ENCODE data around the gene FBXL22.
A peak's percentile ranks its signal among the peaks of the same experiment; 100 is the strongest.
"Not testable (repeated sequence)": the region's sequence is repeated elsewhere in the genome, so short reads cannot be mapped to it uniquely, and the experiment has no call there.

FBXL22 gene

DNA sequence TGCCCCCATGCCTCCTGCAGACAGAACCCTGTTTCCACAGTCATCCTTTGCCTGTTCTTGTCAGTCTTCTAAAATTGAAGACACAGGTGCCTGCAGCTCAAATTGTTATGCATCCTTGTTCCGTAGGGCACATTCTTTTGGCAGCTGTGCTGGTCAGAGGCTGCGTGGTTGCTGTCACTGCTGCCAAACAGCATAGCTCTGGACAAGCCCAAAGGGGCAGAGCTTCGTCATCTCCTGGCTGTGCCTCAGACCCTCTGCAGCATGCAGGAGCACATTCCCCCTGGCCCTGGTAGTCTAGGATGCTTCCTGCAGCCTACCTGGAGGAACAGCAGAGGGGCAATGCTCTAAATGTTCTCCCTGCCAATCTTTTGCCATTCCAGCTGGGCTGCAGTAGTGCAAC, 2.1 kb upstream of the FBXL22 start:
- DNase-seq = no peak

- DNase-seq = no peak
Measured at GRCh38 chr15:63595688-63596087, 1.5 kb upstream of the FBXL22 start.

GRCh38 chr15:63596676-63597037, 530 bp upstream of the FBXL22 start:
- no peak for DNase-seq

DNA sequence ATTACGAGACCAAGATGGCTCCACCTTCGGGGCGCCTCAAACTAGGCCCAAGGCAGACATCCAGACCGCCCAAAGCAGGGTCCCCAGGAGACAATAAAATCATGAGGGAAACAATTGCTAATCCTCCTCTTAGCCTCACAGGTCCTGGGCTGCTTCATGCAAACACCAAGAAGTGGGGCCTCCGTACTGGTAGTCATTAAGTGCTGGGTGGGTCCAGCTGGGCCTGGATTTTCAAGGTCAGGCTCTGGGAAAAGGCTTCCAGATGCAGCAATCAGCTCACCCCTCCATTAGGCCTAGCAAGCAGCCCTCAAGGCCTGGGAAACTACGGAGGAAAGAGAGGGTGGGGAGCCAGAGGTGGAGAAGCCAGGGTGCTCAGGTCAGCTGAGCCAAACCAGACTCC, 634 bp downstream of the FBXL22 start:
- DNase-seq = no peak

DNA sequence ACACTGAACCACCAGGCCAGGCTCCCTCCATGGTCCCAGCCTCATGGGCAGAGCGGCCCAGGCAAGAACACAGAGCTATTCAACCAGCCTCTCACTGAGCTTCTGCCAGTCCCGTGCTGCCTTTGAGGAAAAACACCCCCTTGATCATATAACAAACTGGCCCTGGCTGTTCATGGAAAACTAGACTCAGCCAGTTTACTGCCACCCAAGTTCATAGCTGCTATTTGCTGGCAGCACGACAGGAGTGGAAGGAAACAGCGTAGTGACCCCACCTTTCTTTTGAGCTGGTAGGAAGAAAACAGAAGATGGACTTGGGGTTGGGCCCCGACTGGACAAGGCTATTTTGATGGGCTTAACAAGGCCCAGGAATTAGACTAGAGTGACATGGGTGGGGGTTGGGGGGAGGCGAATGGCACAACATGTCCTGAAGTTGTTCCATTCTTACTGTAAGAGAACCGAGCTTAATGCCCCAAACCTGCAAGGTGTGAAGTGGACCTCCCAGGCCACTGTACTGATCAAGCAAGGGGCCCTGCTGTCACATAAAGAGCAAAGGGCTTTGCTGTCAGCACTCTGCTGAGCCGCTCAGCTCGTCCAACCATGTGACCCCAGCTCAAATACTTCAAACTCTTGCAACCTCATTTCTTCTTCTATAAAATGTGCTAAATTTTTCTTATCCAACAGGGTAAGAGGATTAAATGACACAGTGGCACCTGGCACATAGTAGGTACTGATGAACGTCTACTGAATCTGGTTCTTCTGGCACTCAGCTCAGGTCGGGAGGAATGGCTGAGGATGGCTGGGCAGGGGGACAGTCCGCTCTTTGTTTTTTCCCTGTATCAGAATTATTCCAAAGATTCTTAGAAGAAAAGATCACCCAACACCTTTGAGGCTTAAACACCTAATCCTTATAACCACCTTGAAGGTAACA, 1.6 kb downstream of the FBXL22 start:
- DNase-seq = no peak

- peak; percentile 49 for DNase-seq
Measured at GRCh38 chr15:63599401-63600000, 2.3 kb downstream of the FBXL22 start.

DNA sequence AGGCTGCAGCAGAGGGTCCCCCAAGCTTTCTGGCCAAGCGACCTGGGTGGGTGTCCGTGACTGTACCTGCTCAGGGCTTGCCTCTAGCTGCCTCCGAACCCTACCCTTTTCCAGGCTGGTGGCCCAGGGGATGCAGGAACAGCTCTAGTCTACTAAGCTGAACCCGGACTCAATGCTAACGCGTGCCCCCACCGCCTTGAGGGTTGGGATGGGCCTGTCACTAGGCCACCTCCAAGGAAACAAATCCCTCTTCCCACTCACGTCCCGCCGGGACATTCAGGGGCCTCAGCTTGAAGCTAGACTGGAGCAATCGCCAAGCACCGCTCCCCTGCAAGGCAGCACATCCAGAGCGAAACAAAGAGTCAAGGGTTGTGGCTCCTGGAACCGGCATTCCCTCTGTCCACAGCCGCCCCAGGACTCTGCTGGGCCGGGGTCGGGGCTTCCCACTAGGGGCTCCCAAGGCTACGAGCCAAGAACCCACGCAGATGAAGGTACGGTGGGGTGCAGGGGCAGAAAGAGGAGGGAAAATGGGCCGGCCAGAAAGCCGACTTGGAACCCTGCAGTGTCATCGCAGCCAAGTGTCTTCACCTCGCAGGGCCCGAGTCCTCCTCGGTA, 2.9 kb downstream of the FBXL22 start:
- DNase-seq = no peak

- DNase-seq = peak; percentile 59
Measured at GRCh38 chr15:63600616-63601025, 3.4 kb downstream of the FBXL22 start.

DNA sequence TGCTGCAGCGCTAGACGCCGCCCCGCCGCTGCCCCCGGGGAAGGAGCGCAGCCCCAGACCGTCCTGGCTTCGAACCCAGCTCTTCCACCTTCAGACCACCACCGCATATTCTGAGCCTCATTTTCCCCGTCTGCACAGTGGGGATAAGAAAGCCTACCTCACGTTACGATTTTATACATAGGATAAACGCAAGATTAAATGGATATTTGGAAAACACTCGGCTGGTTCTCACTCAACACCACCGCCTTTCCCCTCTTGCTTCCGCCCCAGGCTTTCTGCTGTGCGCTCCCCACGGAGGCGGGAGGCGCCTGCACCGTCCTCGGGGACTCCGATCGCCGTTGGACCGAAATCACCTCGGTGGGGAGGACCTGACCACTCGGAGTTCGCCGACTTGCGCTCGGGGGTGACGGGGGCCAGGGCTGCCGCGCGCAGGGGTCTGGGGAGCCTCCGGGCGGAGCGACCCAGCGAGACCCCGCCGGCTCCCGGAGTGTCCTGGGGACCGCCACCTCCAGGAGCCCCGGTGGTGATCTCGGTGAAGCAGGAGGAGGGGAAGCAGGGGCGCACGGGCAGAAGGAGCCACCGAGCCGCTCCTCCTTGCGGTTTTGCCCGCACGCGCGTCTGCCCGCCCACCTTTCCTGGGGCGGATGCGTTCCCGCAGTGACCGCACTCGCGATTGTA, 4.0 kb downstream of the FBXL22 start:
- no peak for DNase-seq

DNA sequence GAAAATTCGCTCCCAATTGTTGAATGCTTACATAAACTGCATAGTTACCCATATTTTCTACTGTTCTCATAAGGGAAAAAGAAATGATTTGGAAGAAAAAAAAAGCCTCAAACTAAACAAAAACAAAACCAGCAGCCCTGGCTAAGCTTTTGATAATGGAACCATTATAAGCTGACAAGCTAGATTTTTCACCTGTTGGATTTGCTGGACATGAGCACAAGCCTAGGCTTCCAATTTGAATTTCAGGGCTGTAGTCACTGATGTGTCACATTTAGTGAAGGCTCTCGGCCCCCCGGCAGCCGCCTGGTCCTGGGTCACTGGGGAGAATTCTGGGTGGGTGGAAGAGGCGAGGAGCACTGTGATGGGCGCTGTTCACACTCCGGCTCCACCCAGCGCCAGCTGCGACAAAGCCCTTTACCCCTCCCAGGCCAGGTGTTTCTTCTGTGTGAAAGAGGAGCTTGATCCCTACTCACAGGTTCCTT, 4.6 kb downstream of the FBXL22 start:
- peak; percentile 29 for DNase-seq

- no peak for DNase-seq
Measured at GRCh38 chr15:63602595-63602994, 5.4 kb downstream of the FBXL22 start.

DNA sequence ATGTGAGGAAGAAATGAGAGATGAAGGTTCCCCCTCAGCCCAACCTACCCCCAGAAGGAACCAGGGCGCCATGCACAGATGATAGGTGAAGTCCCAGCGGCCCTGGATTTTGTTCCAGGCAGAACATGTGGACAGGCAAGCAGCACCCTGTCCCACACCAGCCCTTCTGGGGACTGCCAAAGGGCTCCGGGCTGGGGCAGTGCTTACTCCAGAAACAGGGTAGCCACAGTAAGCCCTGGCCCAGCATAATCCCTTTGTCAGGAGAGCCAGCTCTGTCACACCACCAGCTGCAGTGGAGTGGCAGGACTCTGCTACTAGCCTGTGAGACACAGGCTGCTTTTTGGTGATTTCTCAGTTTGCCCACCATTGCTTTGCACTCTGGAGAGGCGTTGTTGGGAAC, 6.3 kb downstream of the FBXL22 start:
- DNase-seq = no peak

- DNase-seq = no peak
Measured at GRCh38 chr15:63604281-63604680, 7.1 kb downstream of the FBXL22 start.

- no peak for DNase-seq
Measured at GRCh38 chr15:63605036-63605435, 7.8 kb downstream of the FBXL22 start.

DNA sequence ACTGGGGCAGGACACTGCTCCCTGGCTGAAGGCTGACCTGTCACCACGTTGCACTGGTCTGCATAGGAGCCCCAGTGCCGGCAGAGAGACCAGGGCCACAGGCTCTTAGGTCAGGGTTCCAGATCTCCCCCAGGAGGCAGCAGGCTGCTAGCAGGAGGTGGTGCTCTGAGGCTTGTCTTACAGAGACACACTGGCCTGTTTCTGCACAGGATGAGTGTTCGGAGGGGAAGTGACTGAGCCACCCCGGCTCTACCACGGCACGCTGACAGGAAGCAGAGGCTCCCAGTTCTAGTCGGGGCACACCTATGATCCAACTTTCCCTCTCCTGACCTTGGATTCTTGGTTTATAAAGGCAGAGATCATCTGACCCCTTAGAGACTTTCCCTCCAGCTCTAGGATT, 8.6 kb downstream of the FBXL22 start:
- no peak for DNase-seq

DNA sequence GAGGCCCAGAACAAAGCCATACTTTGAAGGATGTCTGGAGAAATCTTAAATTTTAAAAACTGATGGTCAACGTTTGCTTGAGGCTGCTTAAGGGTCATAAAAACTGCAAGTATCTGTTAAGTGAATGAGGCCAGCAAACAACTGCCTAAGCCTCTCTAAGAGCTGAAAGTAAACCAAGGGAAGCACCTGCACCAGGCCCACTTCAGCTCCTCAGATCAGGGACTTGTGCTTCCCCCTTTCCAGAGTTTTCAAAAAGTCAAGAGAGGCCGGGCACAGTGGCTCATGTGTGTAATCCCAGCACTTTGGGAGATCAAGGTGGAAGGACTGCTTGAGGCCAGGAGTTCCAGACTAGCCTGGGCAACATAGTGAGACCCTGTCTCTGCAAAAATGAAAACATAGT, 9.1 kb downstream of the FBXL22 start:
- DNase-seq = no peak

DNA sequence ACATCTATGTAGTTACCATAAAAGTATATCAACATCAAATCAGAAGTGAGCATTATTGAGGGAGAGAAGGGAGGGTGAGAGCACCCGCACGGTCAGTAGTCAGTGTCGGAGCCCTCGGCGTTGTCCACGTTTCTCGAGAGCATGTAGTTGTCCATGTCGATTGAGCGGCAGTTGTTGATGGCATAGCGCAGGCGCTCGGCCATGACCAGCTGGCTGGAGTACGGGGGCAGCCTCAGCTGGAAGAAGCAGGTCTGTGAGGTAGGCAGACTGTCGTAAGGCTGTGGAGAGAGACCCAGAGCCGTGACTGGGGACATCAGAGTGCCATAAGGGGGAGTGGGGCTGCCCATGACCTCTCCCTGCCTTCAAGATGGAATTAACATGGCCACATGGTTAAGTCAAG, 11.8 kb downstream of the FBXL22 start:
- DNase-seq = no peak

DNA sequence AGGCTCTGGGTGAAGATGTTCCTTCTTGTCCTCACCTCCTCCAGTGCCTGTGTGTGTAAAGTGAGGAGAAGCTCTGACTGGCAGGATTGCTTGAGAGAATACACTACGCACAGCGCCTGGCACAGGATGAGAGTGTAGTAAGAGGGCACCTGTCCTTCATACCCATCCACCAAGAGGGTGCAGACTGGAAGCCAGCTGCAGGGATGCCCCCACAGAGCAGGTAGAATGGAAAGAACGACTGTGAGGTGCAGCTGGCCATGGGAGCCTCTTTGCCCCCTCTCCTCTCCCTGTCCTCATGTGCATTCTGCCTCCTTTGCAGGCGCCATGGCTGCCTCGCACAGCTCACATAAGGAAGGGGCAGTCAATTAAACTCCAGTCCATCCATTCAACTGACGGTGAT, 12.3 kb downstream of the FBXL22 start:
- DNase-seq = no peak

DNA sequence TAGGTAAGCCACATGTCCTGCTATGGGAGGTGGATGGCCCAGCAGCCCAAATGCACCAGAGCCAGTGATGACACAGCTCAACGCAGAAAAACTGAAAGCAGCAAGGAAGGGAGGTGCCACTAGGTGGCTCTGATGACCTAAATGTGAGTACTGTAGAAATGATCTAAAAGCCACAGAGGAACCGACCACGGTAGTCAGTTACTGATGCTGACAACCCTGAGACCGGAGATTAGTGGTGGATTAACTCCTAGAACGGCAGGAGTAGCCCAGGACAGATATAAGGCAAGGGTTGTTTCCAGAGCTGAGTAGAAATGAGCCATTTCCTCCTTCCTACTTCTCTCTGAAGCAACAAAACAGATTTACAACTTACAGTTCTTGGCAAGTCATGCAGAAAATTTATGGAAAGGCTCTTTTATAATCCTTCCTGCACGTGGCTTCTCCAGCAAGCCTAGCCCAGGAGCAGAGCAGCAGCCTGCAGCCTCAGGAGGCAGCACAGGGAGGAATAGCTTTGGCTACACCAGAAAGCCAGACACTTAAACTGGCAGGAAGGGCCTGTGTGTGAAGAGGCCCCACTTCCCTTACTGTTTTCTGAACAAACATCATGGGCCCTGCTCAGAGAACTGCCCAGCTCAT, 13.1 kb downstream of the FBXL22 start:
- peak; percentile 75 for DNase-seq

DNA sequence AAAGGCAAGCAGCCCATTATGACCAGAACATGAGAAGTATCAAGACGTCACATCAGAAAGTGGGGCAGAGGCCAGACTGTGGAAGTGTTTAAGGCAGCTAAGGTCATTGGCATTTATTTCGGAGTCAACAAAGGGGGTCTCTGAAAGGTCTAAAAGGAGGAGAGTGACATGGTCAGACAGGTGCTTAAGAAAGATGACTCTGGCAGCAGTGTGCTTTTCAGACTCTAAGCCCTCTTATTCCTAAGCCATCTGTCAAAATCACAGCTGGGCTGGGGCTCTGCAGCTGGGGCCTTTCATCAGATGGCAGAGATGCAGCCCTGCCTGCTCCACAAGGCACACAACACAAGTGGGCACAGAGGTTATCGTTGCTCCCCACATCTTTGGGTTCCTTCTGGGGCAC, 14.0 kb downstream of the FBXL22 start:
- DNase-seq = no peak

GRCh38 chr15:63612300-63612699, 15.1 kb downstream of the FBXL22 start:
- no peak for DNase-seq

GRCh38 chr15:63615935-63616334, 18.7 kb downstream of the FBXL22 start:
- no peak for DNase-seq

DNA sequence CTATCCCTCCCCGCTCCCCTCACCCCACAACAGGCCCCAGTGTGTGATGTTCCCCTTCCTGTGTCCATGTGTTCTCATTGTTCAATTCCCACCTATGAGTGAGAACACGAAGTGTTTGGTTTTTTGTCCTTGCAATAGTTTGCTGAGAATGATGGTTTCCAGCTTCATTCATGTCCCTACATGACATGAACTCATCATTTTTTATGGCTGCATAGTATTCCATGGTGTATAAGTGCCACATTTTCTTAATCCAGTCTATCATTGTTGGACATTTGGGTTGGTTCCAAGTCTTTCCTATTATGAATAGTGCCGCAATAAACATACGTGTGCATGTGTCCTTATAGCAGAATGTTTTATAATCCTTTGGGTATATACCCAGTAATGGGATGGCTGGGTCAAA, 20.0 kb downstream of the FBXL22 start:
- DNase-seq = not testable (repeated sequence)

Data from NCI-H2081 treated with DMSO at 0.1 percent for 48 hours (cell line).